ENCODE measurements around the gene NBEAL1. TPM values are rescaled to one million over a fixed set of nuclear protein-coding genes. Genes with fewer than 3 reads are reported as not detected.
"Not testable (repeated sequence)": the region's sequence is repeated elsewhere in the genome, so short reads cannot be mapped to it uniquely, and the experiment has no call there.

NBEAL1 gene
- total RNA-seq, 3 donors from 2014 or later (not counting 1 experiment from before 2014, with no cell fraction given), result 12.2 to 19.7 (median 12.9) TPM

DNA sequence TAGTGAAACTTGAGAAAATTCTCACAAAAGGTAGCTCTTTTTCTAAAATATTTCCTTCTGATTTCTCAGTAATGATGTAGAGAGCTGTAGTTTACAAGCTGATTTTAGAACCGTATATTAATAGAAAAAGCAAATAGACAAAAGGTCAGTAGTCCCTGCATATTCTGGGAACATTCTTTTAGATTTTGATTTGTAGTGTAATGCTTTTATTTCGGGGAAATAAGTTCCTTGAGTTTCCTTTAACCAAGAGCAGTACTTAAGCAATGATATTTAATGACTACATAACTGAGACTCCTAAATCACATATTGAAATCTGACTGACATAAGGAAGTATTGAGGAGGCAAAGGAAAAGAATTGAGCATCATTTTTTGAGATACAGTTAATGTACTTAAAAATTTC lies 22.4 kb downstream of the NBEAL1 start:
- intact Hi-C loops (cut with micrococcal nuclease), result no loop called here
- no peak for ATAC-seq
- Histone ChIP-seq H3K27me3 (ENCODE audit: control insufficient read depth, insufficient read depth, low read length) (no peaks in the 10 kb centered on the region), H3K4me3 (ENCODE audit: low read length) (no peak overlapping the region), H3K9me3 (ENCODE audit: control insufficient read depth, insufficient read depth, low read length) (no peaks in the 10 kb centered on the region), H3K4me1 (ENCODE audit: control insufficient read depth, insufficient read depth, low read length) (no peaks in the 10 kb centered on the region), H3K27ac (ENCODE audit: low read length) (no peak overlapping the region), H3K36me3 (ENCODE audit: control insufficient read depth, insufficient read depth, low read length) (peaks cover 2% of the 10 kb centered on the region)
- TF ChIP-seq CTCF (IDR thresholded peaks at IDR 0.05), result no peak
- Mint-ChIP-seq H3K27ac (no peak overlapping the region), H3K9me3 (no peaks in the 10 kb centered on the region), H3K27me3 (ENCODE audit: low read depth in 2 of 2) (no peaks in the 10 kb centered on the region), H3K36me3 (no peaks in the 10 kb centered on the region), H3K4me1 (peaks cover 8% of the 10 kb centered on the region in 2 donors), H3K4me3 (no peak overlapping the region)
- no peak for DNase-seq
- WGBS (ENCODE audit: insufficient coverage), result 100% methylated on average over 1 of the region's 2 CpGs

DNA sequence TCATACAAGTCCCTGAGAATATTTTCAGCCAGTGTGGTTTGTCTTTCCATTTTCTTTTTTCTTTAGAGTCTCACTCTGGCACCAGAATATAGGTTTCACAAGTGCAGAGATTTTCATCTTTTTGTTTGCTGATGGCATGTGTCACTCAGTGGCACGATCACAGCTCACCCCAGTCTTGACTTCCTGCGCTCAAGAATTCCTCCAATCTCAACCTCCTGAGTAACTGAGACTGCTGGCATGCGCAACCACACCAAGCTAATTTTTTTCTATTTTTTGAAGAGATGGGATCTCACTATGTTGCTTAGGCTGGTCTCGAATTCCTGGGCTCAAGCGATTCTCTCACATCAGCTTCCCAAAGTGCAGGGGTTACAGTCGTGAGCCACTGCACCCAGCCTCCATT lies 23.9 kb downstream of the NBEAL1 start:
- H3K27ac ChIP-seq (ENCODE audit: low read length), result no peak overlapping the region
- TF ChIP-seq CTCF (IDR thresholded peaks at IDR 0.05), result no peak
- no peaks in the 10 kb centered on the region for H3K36me3 Mint-ChIP-seq
- no peak for ATAC-seq
- H3K27me3 ChIP-seq (ENCODE audit: control insufficient read depth, insufficient read depth, low read length), result no peaks in the 10 kb centered on the region
- peaks cover 3% of the 10 kb centered on the region for H3K36me3 ChIP-seq (ENCODE audit: control insufficient read depth, insufficient read depth, low read length)
- no peak overlapping the region for H3K4me3 Mint-ChIP-seq
- 93% methylated on average over 6 of the region's 6 CpGs for WGBS (ENCODE audit: insufficient coverage)
- no peak overlapping the region for H3K27ac Mint-ChIP-seq
- DNase-seq, result no peak
- H3K9me3 Mint-ChIP-seq, result no peaks in the 10 kb centered on the region
- peaks cover 5 to 8% of the 10 kb centered on the region in 2 donors for H3K4me1 Mint-ChIP-seq
- H3K4me3 ChIP-seq (ENCODE audit: low read length), result no peak overlapping the region
- no peaks in the 10 kb centered on the region for H3K9me3 ChIP-seq (ENCODE audit: control insufficient read depth, insufficient read depth, low read length)
- H3K4me1 ChIP-seq (ENCODE audit: control insufficient read depth, insufficient read depth, low read length), result no peaks in the 10 kb centered on the region
- H3K27me3 Mint-ChIP-seq (ENCODE audit: low read depth in 2 of 2), result no peaks in the 10 kb centered on the region
- intact Hi-C loops (cut with micrococcal nuclease), result no loop called here

GRCh38 chr2:203039211-203039610 lies 24.5 kb downstream of the NBEAL1 start:
- H3K36me3 Mint-ChIP-seq; DNase-seq; H3K4me3 ChIP-seq (ENCODE audit: low read length); H3K4me3 Mint-ChIP-seq; H3K9me3 ChIP-seq (ENCODE audit: control insufficient read depth, insufficient read depth, low read length); H3K27ac ChIP-seq (ENCODE audit: low read length); H3K4me1 Mint-ChIP-seq; H3K27me3 ChIP-seq (ENCODE audit: control insufficient read depth, insufficient read depth, low read length); H3K36me3 ChIP-seq (ENCODE audit: control insufficient read depth, insufficient read depth, low read length); H3K27me3 Mint-ChIP-seq (ENCODE audit: low read depth in 2 of 2); H3K27ac Mint-ChIP-seq; H3K9me3 Mint-ChIP-seq; intact Hi-C loops (cut with micrococcal nuclease); ATAC-seq; H3K4me1 ChIP-seq (ENCODE audit: control insufficient read depth, insufficient read depth, low read length): not testable (repeated sequence)
- 97% methylated on average over 5 of the region's 6 CpGs for WGBS (ENCODE audit: insufficient coverage)

- H3K9me3 ChIP-seq (ENCODE audit: control insufficient read depth, insufficient read depth, low read length), result no peaks in the 10 kb centered on the region
- H3K4me3 ChIP-seq (ENCODE audit: low read length), result no peak overlapping the region
- H3K4me3 Mint-ChIP-seq, result no peak overlapping the region
- H3K9me3 Mint-ChIP-seq, result no peaks in the 10 kb centered on the region
- no peaks in the 10 kb centered on the region for H3K36me3 Mint-ChIP-seq
- no peaks in the 10 kb centered on the region for H3K27me3 ChIP-seq (ENCODE audit: control insufficient read depth, insufficient read depth, low read length)
- intact Hi-C loops (cut with micrococcal nuclease), result no loop called here
- ATAC-seq (no peak), DNase-seq (no peak)
- H3K36me3 ChIP-seq (ENCODE audit: control insufficient read depth, insufficient read depth, low read length), result peaks cover 3% of the 10 kb centered on the region
- no peak overlapping the region for H3K27ac Mint-ChIP-seq
- H3K4me1 Mint-ChIP-seq, result peaks cover 4 to 5% of the 10 kb centered on the region in 2 donors
- WGBS (ENCODE audit: insufficient coverage), result 100% methylated on average over 1 of the region's 2 CpGs
- H3K4me1 ChIP-seq (ENCODE audit: control insufficient read depth, insufficient read depth, low read length), result no peaks in the 10 kb centered on the region
- H3K27ac ChIP-seq (ENCODE audit: low read length), result no peak overlapping the region
- H3K27me3 Mint-ChIP-seq (ENCODE audit: low read depth in 2 of 2), result no peaks in the 10 kb centered on the region
- no peak for TF ChIP-seq CTCF (IDR thresholded peaks at IDR 0.05)
These were observed 26.4 kb downstream of the NBEAL1 start for GRCh38 chr2:203040966-203041521.
